ENCODE results near the gene CRAT. TPM values are rescaled to one million over a fixed set of nuclear protein-coding genes. Genes with fewer than 3 reads are reported as not detected.

The CRAT gene
- total RNA-seq, 2 experiments from 2014 or later: 9.0 to 9.7 TPM

DNA sequence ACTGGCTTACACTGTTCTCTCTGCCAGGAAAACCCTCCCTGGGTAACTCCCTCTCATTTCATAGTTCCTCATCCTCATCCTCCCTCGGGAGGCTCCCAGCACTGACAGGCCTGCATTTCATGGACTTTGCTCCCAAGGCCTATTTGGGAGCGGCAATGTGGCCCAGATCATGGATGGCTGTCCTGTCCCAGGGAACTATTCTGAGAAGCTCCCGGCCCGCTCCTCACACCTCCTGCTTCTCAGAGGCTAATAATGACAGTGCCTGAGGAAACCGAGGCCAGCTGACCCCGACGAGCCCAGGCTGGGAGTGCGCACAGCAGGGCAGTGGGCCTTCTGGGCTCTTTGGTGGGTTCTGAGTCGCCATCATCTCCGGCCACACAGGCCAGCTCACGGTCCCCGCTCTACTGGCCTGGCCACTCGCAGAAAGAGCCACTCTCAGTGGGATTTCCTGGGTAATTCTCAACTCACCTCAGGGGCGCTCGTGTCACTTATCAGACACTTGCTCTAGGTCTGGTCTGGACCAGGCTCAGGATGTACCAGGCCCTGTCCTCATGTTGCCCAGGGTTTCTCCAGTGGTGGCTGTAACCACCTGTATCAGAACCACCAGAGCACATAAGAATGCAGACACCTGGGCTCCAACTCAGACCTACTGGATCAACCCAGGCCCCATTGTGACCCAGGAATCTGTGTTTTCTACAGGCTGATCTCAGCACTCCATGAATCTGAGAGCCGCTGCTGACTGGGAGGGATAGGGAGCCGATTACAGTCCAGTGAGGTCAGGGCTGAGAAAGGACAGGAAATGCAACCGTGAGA lies 31.7 kb downstream of the CRAT start:
- POLR2A ChIA-PET: no interaction called here
- CTCF ChIA-PET: no interaction called here

DNA sequence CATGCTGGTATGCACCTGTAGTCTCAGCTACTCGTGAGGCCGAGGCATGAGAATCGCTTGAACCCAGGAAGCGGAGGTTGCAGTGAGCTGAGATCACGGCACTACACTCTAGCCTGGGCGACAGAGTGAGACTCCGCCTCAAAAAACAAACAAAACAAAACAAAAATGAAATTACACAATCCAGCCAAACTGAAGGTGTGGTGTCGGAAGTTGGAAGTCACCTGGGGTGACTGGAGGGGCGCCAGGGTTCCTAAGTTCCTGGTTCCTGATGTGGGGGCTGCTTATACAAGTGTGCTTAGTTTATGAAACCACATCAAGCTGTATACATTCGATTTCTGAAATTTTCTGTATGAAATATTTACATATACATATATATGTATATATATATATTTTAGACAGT lies 33.4 kb downstream of the CRAT start:
- CTCF ChIA-PET: interaction anchor here (1.0 kb wide), 1 partner anchor 65 kb away, joined by 3 read pairs; no protein-coding TSS in a partner anchor
- POLR2A ChIA-PET: no interaction called here

DNA sequence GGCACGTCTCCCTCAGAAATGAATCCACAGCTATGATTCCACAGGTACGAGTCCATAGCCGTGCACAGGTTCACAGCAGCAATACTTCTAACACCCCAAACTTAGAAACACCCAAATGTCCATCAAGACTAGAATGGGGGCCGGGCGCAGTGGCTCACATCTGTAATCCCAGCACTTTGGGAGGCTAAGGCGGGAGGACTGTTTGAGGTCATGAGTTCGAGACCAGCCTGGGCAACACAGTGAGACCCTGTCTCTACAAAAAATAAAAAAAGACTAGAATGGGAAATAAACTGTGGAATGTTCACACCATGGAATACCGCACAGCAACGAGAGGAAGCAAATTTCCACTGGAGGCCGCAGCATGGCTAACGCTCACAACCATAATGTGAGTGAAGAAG lies 34.0 kb downstream of the CRAT start:
- ChIA-PET POLR2A (no interaction called here), CTCF (no interaction called here)

DNA sequence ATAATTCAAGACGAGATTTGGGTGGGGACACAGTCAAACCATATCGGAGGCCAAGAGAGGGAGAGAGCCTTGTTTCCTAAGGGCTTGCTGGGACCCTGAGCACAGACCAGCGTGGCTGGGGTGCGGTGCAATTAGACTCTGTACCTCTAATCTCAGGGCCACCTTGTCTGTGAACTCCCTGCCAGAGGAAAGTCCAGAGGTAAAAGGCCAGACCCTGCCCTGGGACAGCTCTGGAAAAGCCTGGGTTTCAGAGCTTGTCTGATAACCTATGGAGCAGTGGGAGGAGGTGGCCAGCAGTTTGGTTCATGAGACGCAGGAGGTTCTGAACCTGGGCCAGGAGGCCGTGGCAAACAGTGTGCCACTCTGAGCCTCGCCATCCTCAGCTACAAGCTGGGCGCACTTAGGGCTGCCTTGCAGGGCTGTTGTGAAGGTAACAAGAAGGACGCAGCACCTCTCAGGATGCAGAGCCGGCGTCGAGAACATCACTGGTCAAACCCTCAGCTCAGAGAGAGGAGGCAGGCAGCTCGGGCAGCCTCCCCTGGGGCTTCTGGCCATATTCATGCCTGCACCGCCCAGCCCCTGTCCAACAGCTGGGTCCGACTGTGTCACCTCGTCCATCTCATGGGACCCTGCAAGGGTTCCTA lies 34.5 kb downstream of the CRAT start:
- CTCF ChIA-PET: no interaction called here

DNA sequence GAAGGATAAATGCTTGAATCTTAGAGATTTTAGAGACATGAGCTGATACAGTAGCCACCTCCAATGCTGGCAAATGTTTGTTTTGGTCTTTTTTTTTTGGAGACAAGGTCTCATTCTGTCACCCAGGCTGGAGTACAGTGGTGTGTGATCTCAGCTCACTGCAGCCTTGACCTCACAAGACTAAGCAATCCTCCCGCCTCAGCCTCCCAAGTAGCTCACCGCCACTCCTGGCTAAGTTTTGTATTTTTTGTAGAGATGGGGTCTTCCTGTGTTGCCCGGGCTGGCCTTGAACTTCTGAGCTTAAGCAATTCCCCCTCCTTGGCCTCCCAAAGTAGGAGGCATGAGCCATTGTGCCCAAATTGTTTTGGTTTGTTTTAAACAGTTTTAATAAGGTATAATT lies 36.5 kb downstream of the CRAT start:
- POLR2A ChIA-PET: interaction anchor here (0.6 kb wide), 1 partner anchor 664 kb away, joined by 5 read pairs; no protein-coding TSS in a partner anchor
- CTCF ChIA-PET: interaction anchor here (0.6 kb wide), 1 partner anchor 43 kb away, joined by 3 read pairs; no protein-coding TSS in a partner anchor

More for the DNA sequence above, 34.5 kb downstream of the CRAT start:
- POLR2A ChIA-PET: no interaction called here

DNA sequence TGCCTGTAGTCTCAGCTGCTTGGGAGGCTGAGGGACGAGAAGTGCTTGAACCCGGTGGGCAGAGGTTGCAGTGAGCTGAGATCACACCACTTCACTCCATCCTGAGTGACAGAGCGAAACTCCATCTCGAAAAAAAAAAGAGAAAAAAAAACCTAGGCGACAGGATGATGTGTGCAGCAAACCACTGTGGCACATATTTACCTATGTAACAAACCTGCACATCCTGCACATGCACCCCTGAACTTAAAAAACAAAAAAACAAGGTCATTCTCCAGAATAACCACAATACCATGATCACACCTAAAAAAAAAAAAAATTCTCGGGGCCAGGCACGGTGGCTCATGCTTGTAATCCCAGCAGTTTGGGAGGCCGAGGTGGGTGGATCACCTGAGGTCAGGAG lies 37.2 kb downstream of the CRAT start:
- CTCF ChIA-PET: no interaction called here
- POLR2A ChIA-PET: no interaction called here

DNA sequence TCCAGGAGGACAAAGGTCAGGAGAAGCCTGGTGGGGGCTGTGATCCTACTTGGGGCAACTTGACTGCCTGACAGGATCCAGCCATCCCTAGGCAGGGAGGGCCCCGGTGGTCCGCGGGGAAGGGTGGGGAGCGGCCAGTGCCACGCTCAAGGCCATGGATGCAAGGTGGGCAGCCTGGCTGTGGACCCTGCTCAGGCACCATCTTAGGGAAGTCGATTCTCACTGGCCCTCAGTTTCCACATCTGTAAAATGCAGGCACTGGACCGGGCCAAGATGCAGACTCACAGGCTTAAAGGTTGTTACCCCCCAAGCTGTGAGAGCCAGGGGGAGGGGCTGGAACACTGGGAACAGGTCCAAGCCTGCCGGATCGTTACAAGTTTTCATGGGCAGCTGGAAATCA lies 38.4 kb downstream of the CRAT start:
- ChIA-PET POLR2A (interaction anchor here (0.7 kb wide), 1 partner anchor 310 kb away, joined by 5 read pairs; no protein-coding TSS in a partner anchor), CTCF (interaction anchor here (1.0 kb wide), 1 partner anchor 21 kb away, joined by 3 read pairs; no protein-coding TSS in a partner anchor)

DNA sequence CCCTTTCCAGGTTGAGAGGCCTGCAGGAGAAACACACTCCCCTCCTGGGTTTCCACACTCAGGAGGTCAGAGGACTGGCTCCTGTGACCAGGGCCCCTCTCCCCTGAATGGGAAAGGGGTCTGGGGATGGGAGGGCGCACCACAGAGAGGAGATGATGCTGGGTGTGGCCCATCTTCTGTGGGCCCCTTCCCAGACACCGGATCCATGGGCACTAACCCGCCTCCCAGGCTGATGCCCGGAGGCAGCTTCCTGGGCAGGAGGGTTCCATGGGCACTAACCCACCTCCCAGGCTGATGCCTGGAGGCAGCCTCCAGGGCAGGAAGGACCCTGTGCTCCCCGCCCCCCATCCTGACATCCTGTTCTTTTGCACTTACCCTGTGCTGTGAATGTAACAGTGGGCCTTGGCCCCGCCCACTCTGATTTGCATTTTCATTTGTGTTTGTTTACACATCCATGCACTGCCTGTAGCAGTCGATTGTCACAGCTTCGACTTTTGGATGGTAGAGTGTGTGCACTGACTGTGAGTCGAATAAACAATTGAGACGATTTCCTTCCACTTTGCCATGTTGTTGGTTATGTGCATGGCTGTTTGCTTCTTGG lies 39.0 kb downstream of the CRAT start:
- ChIA-PET CTCF (no interaction called here), POLR2A (interaction anchor here (0.7 kb wide), 1 partner anchor 310 kb away, joined by 5 read pairs; no protein-coding TSS in a partner anchor)

DNA sequence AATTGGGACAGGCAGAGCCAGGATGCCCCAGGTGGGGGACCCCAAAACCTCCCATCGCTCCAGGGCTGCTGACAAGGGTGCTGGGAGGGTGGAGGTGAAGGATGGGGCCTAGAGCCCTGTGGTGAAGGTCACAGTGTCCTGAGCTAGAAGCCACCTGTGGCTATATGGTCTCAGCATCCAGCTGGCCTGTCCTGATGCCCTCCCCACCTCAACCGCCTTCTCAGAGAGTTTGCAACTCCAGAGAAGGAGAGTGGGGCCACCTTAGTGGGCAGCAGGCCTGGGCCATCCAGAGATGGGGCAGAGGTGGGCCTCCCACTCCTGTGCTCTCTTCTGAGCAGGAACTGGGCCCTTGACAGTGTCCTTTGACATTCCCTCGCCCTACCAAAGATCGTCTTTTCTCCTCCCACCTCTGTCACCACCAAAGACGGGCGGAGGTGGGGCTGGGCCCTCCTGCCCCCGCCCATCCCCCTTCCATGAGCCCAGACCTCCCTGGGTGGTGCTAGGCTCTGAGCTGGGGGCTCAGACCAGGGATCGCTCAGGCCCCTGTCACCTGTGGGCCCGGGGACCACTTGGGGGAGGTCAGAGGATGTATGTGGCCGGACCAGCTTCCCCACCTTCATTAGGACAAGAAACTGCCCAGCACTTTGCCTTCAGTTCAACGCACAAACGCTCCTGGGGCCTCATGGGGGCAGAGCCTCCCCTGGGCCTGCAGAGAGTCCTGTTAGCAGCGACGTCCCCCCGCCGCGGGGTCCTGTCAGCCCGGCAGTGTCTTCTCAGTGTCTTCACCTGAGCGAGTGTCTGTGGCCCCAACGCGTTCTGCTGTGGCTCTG lies 39.7 kb downstream of the CRAT start:
- CTCF ChIA-PET: no interaction called here
- POLR2A ChIA-PET: no interaction called here

DNA sequence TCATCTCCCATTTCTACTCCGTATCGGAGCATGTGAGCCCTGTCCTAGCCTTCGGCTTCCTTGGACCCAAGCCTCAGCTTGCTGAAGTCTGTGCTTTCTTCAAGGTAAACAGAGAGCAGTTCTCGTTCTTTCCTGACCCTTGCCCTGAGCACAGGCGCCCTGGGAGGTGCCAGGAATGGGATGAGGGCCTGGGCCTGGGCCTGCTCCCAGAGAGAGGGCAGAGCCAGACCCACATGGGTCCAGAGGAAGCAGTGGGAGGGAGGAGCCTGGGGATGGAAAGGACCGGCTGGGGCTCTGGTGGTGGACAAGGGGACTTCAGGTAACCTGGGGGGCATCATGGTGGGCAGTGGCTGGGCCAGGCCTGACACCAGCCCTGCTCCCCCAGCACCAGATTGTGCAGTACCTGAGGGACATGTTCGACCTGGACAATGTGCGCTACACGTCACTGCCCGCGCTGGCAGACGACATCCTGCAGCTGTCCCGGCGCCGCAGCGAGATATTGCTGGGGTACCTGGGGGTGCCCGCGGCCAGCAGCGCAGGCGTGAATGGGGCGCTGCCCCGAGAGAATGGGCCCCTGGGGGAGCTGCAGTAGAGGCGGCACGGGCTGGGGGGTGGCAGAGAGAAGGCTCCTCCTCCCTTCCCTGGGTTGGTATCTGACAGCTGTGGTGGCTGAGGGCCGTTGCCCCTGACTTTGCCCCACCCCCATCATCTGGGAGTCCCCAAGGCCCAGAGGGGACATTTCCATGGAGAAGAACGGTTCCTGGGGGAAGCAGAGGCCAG lies 40.5 kb downstream of the CRAT start:
- ChIA-PET POLR2A (interaction anchor here (0.7 kb wide), 1 partner anchor 41 kb away, joined by 4 read pairs; the partner anchor contains the start of genes CRAT and PTPA), CTCF (interaction anchor here (0.6 kb wide), 1 partner anchor 176 kb away, joined by 3 read pairs; no protein-coding TSS in a partner anchor)

DNA sequence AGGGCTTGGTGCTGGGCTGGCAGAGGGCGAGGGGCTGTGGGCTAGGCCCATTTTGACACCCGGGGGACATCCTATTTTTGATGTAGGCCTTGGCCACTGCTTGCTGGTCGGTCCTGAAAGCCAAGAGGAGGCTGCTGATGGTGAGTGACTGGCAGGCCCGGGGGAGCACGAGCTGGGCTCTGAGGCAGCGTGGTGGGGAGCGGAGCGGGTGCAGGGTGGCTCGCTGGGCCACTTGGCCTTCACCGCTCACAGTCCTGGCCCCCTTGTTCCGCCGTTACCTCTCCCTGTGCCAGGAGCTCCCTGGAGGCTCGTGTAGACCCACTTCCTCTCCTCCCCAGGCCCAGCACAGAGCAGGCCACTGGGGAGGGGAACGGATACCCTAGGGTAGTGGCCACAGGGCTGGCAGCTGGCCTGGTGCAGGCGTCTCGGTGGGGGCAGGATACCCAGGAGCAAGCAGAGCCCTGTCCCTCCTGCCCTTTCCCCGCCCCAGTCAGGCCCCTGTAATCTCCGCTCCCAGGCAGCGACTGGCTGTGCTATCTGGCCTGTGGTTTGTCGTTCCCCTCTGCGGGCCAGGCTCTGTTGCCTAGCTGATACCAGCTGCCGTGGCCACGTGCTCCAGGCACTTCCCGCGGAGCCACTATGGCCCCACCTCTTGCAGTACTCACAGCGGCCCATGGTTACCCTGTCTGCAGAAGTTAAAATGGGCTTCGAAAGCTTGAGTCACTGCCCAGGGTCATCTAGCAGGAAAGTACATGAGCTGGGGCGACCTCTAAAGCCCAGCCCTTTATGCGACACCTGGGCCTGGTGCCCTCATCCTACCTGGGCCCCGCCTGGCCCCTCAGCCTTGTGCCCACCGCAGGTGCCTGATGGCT lies 41.4 kb downstream of the CRAT start:
- ChIA-PET POLR2A (interaction anchor here (0.7 kb wide), 1 partner anchor 42 kb away, joined by 4 read pairs; the partner anchor contains the start of genes CRAT and PTPA), CTCF (interaction anchor here (0.6 kb wide), 1 partner anchor 175 kb away, joined by 3 read pairs; no protein-coding TSS in a partner anchor)

DNA sequence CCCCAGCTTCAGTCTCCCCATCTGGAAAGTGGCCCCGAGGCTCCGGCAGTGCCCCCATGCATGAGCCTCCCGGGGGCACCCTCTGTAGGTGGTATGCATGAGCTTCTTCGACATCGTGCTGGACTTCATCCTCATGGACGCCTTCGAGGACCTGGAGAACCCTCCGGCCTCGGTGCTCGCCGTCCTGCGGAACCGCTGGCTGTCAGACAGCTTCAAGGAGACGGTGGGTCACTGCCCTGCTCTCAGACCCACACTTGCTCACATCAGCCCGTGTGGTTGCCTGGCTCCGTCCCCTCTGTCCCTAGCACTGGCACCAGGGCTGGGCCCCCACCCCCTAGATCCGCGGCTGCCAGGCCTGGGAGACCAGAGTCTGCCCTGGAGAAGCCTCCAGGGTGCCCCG lies 42.5 kb downstream of the CRAT start:
- ChIA-PET CTCF (no interaction called here), POLR2A (no interaction called here)

DNA sequence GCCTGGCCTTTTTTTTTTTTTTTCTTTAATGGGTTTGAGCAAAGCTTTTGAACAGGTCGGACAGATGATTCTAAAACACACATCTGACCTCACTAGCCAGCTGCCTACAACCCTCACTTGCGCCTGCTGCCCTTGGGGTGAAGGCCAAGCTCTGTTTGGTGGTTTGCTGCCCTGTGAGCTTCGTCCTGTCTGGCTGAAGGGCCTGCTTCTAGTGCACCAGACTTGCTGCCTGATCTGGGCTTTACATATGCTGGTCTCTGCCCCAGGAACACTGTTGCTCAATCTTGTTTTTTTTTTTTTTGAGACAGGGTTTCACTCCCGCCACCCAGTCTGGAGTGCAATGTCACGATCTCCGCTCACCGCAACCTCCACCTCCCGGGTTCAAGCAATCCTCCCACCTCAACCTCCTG lies 46.1 kb downstream of the CRAT start:
- POLR2A ChIA-PET: no interaction called here
- CTCF ChIA-PET: interaction anchor here (0.6 to 0.7 kb wide), 2 partner anchors 87 to 137 kb away, joined by 3 read pairs; no protein-coding TSS in a partner anchor

DNA sequence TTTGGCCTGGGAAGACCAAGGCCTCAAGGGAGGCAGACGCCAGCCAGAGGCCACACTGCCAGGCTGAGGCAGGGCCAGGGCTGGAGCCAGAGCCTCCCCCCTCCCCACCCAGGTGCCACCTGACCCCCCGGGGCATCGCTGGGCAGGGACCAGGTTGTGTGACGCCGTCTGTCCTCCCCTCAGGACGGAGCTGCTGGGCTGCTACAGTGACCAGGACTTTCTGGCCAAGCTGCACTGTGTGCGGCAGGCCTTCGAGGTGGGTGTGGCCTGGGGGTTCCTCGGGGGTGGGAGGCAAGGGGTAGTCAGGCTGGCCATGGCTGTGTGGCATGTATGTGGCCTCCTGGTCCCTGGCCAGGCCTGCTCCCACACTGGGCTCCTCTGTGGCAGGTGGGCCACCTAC lies 47.5 kb downstream of the CRAT start:
- ChIA-PET POLR2A (interaction anchor here (0.6 kb wide), 1 partner anchor 338 kb away, joined by 3 read pairs; no protein-coding TSS in a partner anchor), CTCF (no interaction called here)

DNA sequence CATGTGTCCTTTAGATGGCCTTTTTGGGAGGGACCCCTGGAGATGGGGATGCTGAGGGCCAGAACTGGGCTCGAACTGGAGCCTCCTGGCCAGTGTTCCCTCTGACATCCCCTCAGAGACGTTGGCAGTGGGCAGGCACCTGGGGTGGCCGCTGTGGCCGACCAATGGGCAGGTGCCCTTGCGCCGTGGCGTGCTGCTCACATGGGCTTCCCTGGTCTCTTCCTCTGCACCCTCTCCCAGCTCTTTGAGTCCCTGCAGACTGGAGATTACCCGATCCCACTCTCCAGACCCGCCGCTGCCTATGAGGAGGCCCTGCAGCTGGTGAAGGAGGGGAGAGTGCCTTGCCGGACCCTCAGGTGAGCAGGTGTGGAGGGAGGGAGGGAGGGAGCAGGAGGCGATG lies 49.6 kb downstream of the CRAT start:
- POLR2A ChIA-PET: no interaction called here
- CTCF ChIA-PET: no interaction called here

DNA sequence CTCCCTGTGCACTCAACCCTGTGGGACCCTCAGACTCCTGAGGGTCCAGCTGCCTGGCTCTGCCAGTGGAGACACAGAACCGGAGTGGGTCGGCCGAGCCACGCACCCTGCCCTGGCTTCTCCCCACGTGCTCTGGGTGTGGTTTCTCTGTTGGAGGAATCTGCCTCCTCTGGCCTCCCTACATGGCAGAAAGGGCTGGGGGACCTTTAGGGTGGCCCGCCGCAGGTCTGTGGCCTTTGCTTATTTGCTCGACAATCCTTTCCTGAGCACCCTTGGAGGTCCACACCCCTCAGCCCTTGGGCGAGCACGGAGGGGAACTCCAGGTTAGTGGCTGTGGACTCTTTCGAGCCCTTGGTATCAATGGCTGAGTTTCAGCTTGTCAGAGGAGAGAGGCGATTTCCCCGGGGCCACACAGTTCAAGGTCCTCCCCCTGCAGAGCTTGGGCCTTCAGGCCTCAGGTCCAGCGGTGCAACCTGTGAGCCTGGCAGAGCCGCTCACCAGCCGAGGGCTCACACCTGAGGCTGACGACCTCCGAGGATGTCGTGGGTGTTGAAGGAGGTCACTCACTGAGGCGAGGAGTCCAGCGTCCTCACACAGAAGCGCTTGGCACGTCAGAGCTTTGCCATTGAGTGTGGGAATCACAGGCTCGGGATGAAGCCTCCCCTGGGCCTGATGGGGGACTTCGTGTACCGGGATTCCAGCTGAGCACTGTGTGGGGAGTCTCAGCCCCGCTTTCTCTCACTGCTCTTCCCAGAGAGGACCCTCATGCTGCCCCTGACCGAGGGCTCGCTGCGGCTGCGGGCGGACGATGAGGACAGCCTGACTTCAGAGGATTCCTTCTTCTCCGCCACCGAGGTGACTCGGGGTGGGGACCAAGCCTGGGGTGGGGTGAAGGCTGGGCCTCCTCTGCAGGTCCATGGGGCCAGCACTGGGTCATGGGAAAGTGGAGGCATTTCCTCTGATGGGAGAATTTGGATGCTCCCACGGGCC lies 50.5 kb downstream of the CRAT start:
- ChIA-PET CTCF (no interaction called here), POLR2A (no interaction called here)
